Stimulated activated memory B cell treated with anti-CD40 and anti-IgM and Interleukin-4, amounts not matched to agents 10 μg/mL and 1 μg/mL and 100 μg/mL, for 72 hours (primary cell): ENCODE measurements around the gene SHLD1.
A peak's percentile ranks its signal among the peaks of the same experiment; 100 is the strongest.
"Not testable (repeated sequence)": the region's sequence is repeated elsewhere in the genome, so short reads cannot be mapped to it uniquely, and the experiment has no call there.

Experiments
- ATAC-seq: fragments of 150-1000 bp; cut with Tn5 transposase; 2 replicates; pipeline ENCODE4 v1.10.0; 2021
- H3K27ac Mint-ChIP-seq: one replicate; pipeline ENCODE4 v1.8.0; 2022; ENCODE audit warnings: mild to moderate bottlenecking, mixed read lengths
- H3K27me3 Mint-ChIP-seq: one replicate; pipeline ENCODE4 v1.8.0; 2022; ENCODE audit warnings: mixed read lengths
- H3K36me3 Mint-ChIP-seq: one replicate; pipeline ENCODE4 v1.8.0; 2022; ENCODE audit warnings: mixed read lengths
- H3K4me1 Mint-ChIP-seq: one replicate; pipeline ENCODE4 v1.8.0; 2022; ENCODE audit warnings: mixed read lengths
- H3K4me3 Mint-ChIP-seq: one replicate; pipeline ENCODE4 v1.8.0; 2022; ENCODE audit warnings: mild to moderate bottlenecking, moderate library complexity, mixed read lengths
- H3K9me3 Mint-ChIP-seq: one replicate; pipeline ENCODE4 v1.8.0; 2022; ENCODE audit warnings: mixed read lengths

The SHLD1 gene

GRCh38 chr20:5749952-5750779, at the start of gene SHLD1:
TSS of gene SHLD1 (plus strand) at chr20:5750401. CDS start at chr20:5772866, 22,465 bp downstream.
- peak within 1 kb of the TSS; percentile 94 for H3K27ac Mint-ChIP-seq
- H3K4me3 Mint-ChIP-seq = peak within 1 kb of the TSS; percentile 94
- H3K9me3 Mint-ChIP-seq = no peaks in the 10 kb centered on the region
- H3K27me3 Mint-ChIP-seq = no peaks in the 10 kb centered on the region
- H3K36me3 Mint-ChIP-seq = peaks cover 9% of the 10 kb centered on the region
- peaks cover 11% of the 10 kb centered on the region for H3K4me1 Mint-ChIP-seq
- ATAC-seq = peak; percentile 96

- H3K4me1 Mint-ChIP-seq, H3K36me3 Mint-ChIP-seq, H3K27me3 Mint-ChIP-seq, H3K9me3 Mint-ChIP-seq, ATAC-seq, H3K4me3 Mint-ChIP-seq, H3K27ac Mint-ChIP-seq: not testable (repeated sequence)
Measured at GRCh38 chr20:5702339-5702738, 47.9 kb upstream of the SHLD1 start.

- no peak overlapping the region for H3K4me3 Mint-ChIP-seq
- H3K4me1 Mint-ChIP-seq = no peaks in the 10 kb centered on the region
- no peaks in the 10 kb centered on the region for H3K36me3 Mint-ChIP-seq
- ATAC-seq = no peak
- no peak overlapping the region for H3K27ac Mint-ChIP-seq
- H3K9me3 Mint-ChIP-seq = no peaks in the 10 kb centered on the region
- H3K27me3 Mint-ChIP-seq = no peaks in the 10 kb centered on the region
Measured at GRCh38 chr20:5703681-5704101, 46.5 kb upstream of the SHLD1 start.

- Mint-ChIP-seq H3K27ac (no peak overlapping the region), H3K4me3 (no peak overlapping the region), H3K9me3 (no peaks in the 10 kb centered on the region), H3K4me1 (no peaks in the 10 kb centered on the region), H3K27me3 (no peaks in the 10 kb centered on the region), H3K36me3 (no peaks in the 10 kb centered on the region)
- no peak for ATAC-seq
Measured at GRCh38 chr20:5705827-5706226, 44.4 kb upstream of the SHLD1 start.

- H3K9me3 Mint-ChIP-seq = no peaks in the 10 kb centered on the region
- H3K4me1 Mint-ChIP-seq = no peaks in the 10 kb centered on the region
- no peak overlapping the region for H3K27ac Mint-ChIP-seq
- H3K36me3 Mint-ChIP-seq = no peaks in the 10 kb centered on the region
- no peaks in the 10 kb centered on the region for H3K27me3 Mint-ChIP-seq
- no peak for ATAC-seq
- H3K4me3 Mint-ChIP-seq = no peak overlapping the region
Measured at GRCh38 chr20:5706797-5707196, 43.4 kb upstream of the SHLD1 start.

- peaks cover 14% of the 10 kb centered on the region for H3K4me1 Mint-ChIP-seq
- H3K27ac Mint-ChIP-seq = no peak overlapping the region
- no peaks in the 10 kb centered on the region for H3K9me3 Mint-ChIP-seq
- no peaks in the 10 kb centered on the region for H3K36me3 Mint-ChIP-seq
- H3K4me3 Mint-ChIP-seq = no peak overlapping the region
- no peak for ATAC-seq
- H3K27me3 Mint-ChIP-seq = no peaks in the 10 kb centered on the region
Measured at GRCh38 chr20:5710551-5710950, 39.6 kb upstream of the SHLD1 start.

- H3K27ac Mint-ChIP-seq = peak overlapping the region; percentile 48
- H3K27me3 Mint-ChIP-seq = peaks cover 12% of the 10 kb centered on the region
- H3K4me3 Mint-ChIP-seq = no peak overlapping the region
- H3K4me1 Mint-ChIP-seq = peaks cover 19% of the 10 kb centered on the region
- no peaks in the 10 kb centered on the region for H3K36me3 Mint-ChIP-seq
- ATAC-seq = peak; percentile 66
- no peaks in the 10 kb centered on the region for H3K9me3 Mint-ChIP-seq
Measured at GRCh38 chr20:5714261-5715041, 35.8 kb upstream of the SHLD1 start.

GRCh38 chr20:5715071-5715841, 34.9 kb upstream of the SHLD1 start:
- Mint-ChIP-seq H3K27ac (peak overlapping the region; percentile 48), H3K36me3 (no peaks in the 10 kb centered on the region), H3K4me3 (no peak overlapping the region), H3K9me3 (no peaks in the 10 kb centered on the region), H3K4me1 (peaks cover 27% of the 10 kb centered on the region), H3K27me3 (peaks cover 16% of the 10 kb centered on the region)
- ATAC-seq = no peak

- no peak for ATAC-seq
- H3K4me3 Mint-ChIP-seq = no peak overlapping the region
- H3K9me3 Mint-ChIP-seq = no peaks in the 10 kb centered on the region
- H3K4me1 Mint-ChIP-seq = peaks cover 27% of the 10 kb centered on the region
- no peaks in the 10 kb centered on the region for H3K36me3 Mint-ChIP-seq
- H3K27me3 Mint-ChIP-seq = peaks cover 16% of the 10 kb centered on the region
- no peak overlapping the region for H3K27ac Mint-ChIP-seq
Measured at GRCh38 chr20:5716953-5717352, 33.2 kb upstream of the SHLD1 start.

- H3K36me3 Mint-ChIP-seq = no peaks in the 10 kb centered on the region
- H3K4me3 Mint-ChIP-seq = no peak overlapping the region
- peaks cover 26% of the 10 kb centered on the region for H3K4me1 Mint-ChIP-seq
- no peak overlapping the region for H3K27ac Mint-ChIP-seq
- H3K27me3 Mint-ChIP-seq = peaks cover 24% of the 10 kb centered on the region
- H3K9me3 Mint-ChIP-seq = no peaks in the 10 kb centered on the region
- ATAC-seq = no peak
Measured at GRCh38 chr20:5718896-5719595, 31.2 kb upstream of the SHLD1 start.

GRCh38 chr20:5719861-5720403, 30.3 kb upstream of the SHLD1 start:
- Mint-ChIP-seq H3K36me3 (no peaks in the 10 kb centered on the region), H3K4me1 (peaks cover 17% of the 10 kb centered on the region), H3K27ac (no peak overlapping the region), H3K9me3 (no peaks in the 10 kb centered on the region), H3K4me3 (no peak overlapping the region), H3K27me3 (peaks cover 24% of the 10 kb centered on the region)
- ATAC-seq = no peak

- H3K9me3 Mint-ChIP-seq = no peaks in the 10 kb centered on the region
Measured at GRCh38 chr20:5720696-5721095, 29.5 kb upstream of the SHLD1 start.

GRCh38 chr20:5721356-5721755, 28.8 kb upstream of the SHLD1 start:
- H3K27ac Mint-ChIP-seq, H3K9me3 Mint-ChIP-seq, H3K4me3 Mint-ChIP-seq, H3K36me3 Mint-ChIP-seq, ATAC-seq: not testable (repeated sequence)
- Mint-ChIP-seq H3K27me3 (peaks cover 24% of the 10 kb centered on the region), H3K4me1 (peaks cover 14% of the 10 kb centered on the region)

More at GRCh38 chr20:5720696-5721095, 29.5 kb upstream of the SHLD1 start:
- Mint-ChIP-seq H3K4me1 (peaks cover 14% of the 10 kb centered on the region), H3K4me3 (no peak overlapping the region), H3K36me3 (no peaks in the 10 kb centered on the region), H3K27me3 (peaks cover 24% of the 10 kb centered on the region), H3K27ac (no peak overlapping the region)
- no peak for ATAC-seq

- Mint-ChIP-seq H3K27me3 (peaks cover 37% of the 10 kb centered on the region), H3K36me3 (no peaks in the 10 kb centered on the region), H3K27ac (no peak overlapping the region), H3K4me1 (peaks cover 14% of the 10 kb centered on the region), H3K9me3 (peaks cover 5% of the 10 kb centered on the region), H3K4me3 (no peak overlapping the region)
- no peak for ATAC-seq
Measured at GRCh38 chr20:5722927-5723326, 27.3 kb upstream of the SHLD1 start.

GRCh38 chr20:5725183-5725463, 25.1 kb upstream of the SHLD1 start:
- H3K4me1 Mint-ChIP-seq, H3K27ac Mint-ChIP-seq, ATAC-seq, H3K9me3 Mint-ChIP-seq, H3K36me3 Mint-ChIP-seq, H3K4me3 Mint-ChIP-seq: not testable (repeated sequence)
- peaks cover 42% of the 10 kb centered on the region for H3K27me3 Mint-ChIP-seq
